PC-9 (cell line): Measurements from ENCODE around the gene TCP11L2. TPM values are rescaled to one million over a fixed set of nuclear protein-coding genes. Genes with fewer than 3 reads are reported as not detected.

Source experiments
- BruUV-seq: library from RNA; stranded (reverse); fragments of 400-500 nt; replicated peaks from 2 replicates; lab custom pipeline; 2021; lab: Mats Ljungman, UMichigan
- CTCF ChIA-PET: fragments of 300-600 bp; sonication (Branson Sonifier 250); formaldehyde crosslinking; loops from one replicate; lab custom pipeline; 2022; ENCODE audit warnings: antibody characterized with exemption; lab: Charles Lee
- POLR2A ChIA-PET: fragments of 300-600 bp; sonication (Branson Sonifier 250); formaldehyde crosslinking; loops from one replicate; lab custom pipeline; 2022; ENCODE audit warnings: antibody characterized with exemption; ENCODE audit not compliant: unreplicated experiment; lab: Charles Lee
- DNase-seq, 2 experiments: peaks; one replicate each; pipeline versions ENCODE4 v3.0.0 to v3.0.0-alpha.2; 2015 to 2022; ENCODE audit warnings: mixed read lengths in 1 of 2
- H2AFZ ChIP-seq: fragments of 200-600 bp; sonication (generic); 2 replicates; pipeline ENCODE4 v1.8.1; 2017; ENCODE audit warnings: antibody characterized with exemption
- H3F3A ChIP-seq: fragments of 200-600 bp; sonication (generic); 2 replicates; pipeline ENCODE4 v1.8.1; 2017; ENCODE audit warnings: antibody characterized with exemption, mild to moderate bottlenecking, low read depth; ENCODE audit not compliant: insufficient read depth
- H3K27ac ChIP-seq: fragments of 200-600 bp; sonication (generic); 2 replicates; pipeline ENCODE4 v1.6.1; 2016; ENCODE audit warnings: mixed run types
- H3K27me3 ChIP-seq: fragments of 200-600 bp; sonication (generic); 2 replicates; pipeline ENCODE4 v1.6.1; 2016; ENCODE audit warnings: low read depth, mixed run types; ENCODE audit not compliant: insufficient read depth
- H3K36me3 ChIP-seq: fragments of 200-600 bp; sonication (generic); 2 replicates; pipeline ENCODE4 v1.6.1; 2016; ENCODE audit warnings: low read depth, mixed run types
- H3K4me1 ChIP-seq: fragments of 200-600 bp; sonication (generic); replicated peaks from 2 replicates; pipeline ENCODE4 v1.6.1; 2016; ENCODE audit warnings: mixed run types; ENCODE audit not compliant: insufficient read depth
- H3K4me2 ChIP-seq: fragments of 200-600 bp; sonication (generic); 2 replicates; pipeline ENCODE4 v1.6.1; 2017; ENCODE audit warnings: mixed run types
- H3K4me3 ChIP-seq: fragments of 200-600 bp; sonication (generic); 2 replicates; pipeline ENCODE4 v1.6.1; 2016; ENCODE audit warnings: mixed run types
- H3K79me2 ChIP-seq: fragments of 200-600 bp; sonication (generic); 2 replicates; pipeline ENCODE4 v1.6.1; 2017; ENCODE audit warnings: low read depth, mixed run types
- H3K9me2 ChIP-seq: fragments of 200-600 bp; sonication (generic); 2 replicates; pipeline ENCODE4 v1.8.1; 2017; ENCODE audit warnings: mild to moderate bottlenecking; ENCODE audit not compliant: insufficient read depth
- H3K9me3 ChIP-seq: fragments of 200-600 bp; sonication (generic); 2 replicates; pipeline ENCODE4 v1.8.1; 2016; ENCODE audit warnings: low read depth; ENCODE audit not compliant: insufficient read depth
- H4K20me1 ChIP-seq: fragments of 200-600 bp; sonication (generic); 2 replicates; pipeline ENCODE4 v1.8.1; 2017; ENCODE audit not compliant: insufficient read depth
- EZH2 ChIP-seq: fragments of 200-600 bp; sonication (generic); IDR thresholded peaks from 2 replicates; pipeline ENCODE4 v1.8.0; 2017; ENCODE audit warnings: antibody characterized with exemption, low read depth
- intact Hi-C: fragments of 100-400 bp; cut with micrococcal nuclease; formaldehyde crosslinking; loops from one replicate; pipeline ENCODE4 v1.10.0; 2022; ENCODE audit not compliant: unreplicated experiment
- total RNA-seq: library from RNA; stranded (reverse); gene quantifications from 2 replicates; pipeline ENCODE4 v1.2.3, GENCODE V29; 2021
- TF ChIP-seq, protein P1 (sequence below): fragments of 200-600 bp; sonication (generic); conservative IDR thresholded peaks from 2 replicates; pipeline ENCODE4 v1.6.1; 2017; ENCODE audit warnings: mixed run types, antibody characterized with exemption, mild to moderate bottlenecking, moderate library complexity

The TCP11L2 gene
- total RNA-seq, 1 experiment from 2014 or later: 34.6 TPM

DNA sequence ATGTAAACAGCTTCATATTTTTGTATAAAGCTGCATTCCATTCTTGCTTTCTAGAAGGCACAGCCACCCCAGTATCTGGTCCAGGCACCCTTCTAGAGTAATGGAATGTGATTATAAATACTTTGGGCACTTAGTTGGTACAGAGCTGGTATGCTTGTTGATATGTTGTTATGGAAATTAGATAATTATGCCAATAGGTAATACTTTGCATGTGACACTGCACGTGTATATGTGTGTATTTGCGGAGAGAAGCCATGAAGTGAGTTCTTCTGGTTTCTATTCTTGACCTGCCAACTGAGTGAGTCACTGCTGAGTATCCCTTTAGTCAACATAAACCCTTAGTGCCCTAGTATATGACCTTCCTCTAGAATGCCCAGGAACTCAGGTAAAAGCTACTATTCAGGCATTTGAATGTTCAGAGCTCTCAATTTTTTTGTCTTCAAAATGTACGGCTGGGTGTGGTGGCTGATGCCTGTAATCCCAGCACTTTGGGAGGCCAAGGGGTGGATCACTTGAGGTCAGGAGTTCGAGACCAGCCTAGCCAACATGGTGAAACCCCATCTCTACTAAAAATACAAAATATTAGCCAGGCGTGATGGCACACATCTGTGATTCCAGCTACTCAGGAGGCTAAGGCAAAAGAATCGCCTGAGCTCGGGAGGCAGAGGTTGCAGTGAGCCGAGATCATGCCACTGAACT, 6.2 kb upstream of the TCP11L2 start:
- Histone ChIP-seq H3F3A (peaks cover 33% of the 10 kb centered on the region), H3K27ac (peak overlapping the region; percentile 84), H3K4me3 (no peak overlapping the region), H3K9me2 (no peaks in the 10 kb centered on the region), H4K20me1 (no peaks in the 10 kb centered on the region), H3K4me2 (peak overlapping the region; percentile 47), H3K9me3 (peaks cover 16% of the 10 kb centered on the region), H3K27me3 (no peaks in the 10 kb centered on the region), H2AFZ (no peak overlapping the region), H3K36me3 (no peaks in the 10 kb centered on the region), H3K79me2 (no peaks in the 10 kb centered on the region), H3K4me1 (peaks cover 44% of the 10 kb centered on the region)
- TF ChIP-seq EZH2: no peak
- TF ChIP-seq, protein P1, sequence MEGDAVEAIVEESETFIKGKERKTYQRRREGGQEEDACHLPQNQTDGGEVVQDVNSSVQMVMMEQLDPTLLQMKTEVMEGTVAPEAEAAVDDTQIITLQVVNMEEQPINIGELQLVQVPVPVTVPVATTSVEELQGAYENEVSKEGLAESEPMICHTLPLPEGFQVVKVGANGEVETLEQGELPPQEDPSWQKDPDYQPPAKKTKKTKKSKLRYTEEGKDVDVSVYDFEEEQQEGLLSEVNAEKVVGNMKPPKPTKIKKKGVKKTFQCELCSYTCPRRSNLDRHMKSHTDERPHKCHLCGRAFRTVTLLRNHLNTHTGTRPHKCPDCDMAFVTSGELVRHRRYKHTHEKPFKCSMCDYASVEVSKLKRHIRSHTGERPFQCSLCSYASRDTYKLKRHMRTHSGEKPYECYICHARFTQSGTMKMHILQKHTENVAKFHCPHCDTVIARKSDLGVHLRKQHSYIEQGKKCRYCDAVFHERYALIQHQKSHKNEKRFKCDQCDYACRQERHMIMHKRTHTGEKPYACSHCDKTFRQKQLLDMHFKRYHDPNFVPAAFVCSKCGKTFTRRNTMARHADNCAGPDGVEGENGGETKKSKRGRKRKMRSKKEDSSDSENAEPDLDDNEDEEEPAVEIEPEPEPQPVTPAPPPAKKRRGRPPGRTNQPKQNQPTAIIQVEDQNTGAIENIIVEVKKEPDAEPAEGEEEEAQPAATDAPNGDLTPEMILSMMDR: no peak
- POLR2A ChIA-PET: interaction anchor here (0.5 to 1.4 kb wide), 6 partner anchors 47 to 1183 kb away, joined by 3 to 6 read pairs (median 3); partner anchors contain the start of gene CKAP4
- DNase-seq: peak; percentile 38 to 98
- BruUV-seq: no TSS peak
- CTCF ChIA-PET: interaction anchor here (0.9 to 1.1 kb wide), 3 partner anchors 13 to 62 kb away, joined by 3 to 20 read pairs (median 3); partner anchors contain the start of gene POLR3B
- intact Hi-C loops: loop anchor here (1.0 kb wide), 1 partner anchor 48 kb away; the partner anchor contains the start of gene CKAP4

DNA sequence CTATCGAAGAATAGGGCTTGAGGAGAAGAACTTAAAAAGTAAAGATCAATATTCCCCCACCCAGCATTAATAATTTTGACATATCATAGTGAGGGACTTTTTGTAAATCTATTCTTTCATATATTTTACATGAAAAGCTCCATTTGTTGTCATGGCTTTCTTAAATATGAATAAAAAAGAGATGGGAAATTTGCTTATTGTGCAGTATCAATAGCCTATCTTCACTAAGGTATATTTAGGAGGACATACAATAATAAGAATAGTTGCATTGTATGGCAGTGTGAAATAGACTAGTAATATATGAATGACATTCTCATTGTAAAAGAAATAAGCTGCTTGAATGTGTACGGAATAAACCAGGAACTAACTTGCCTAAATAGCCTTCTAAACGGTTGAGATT, 5.5 kb upstream of the TCP11L2 start:
- no peak for TF ChIP-seq EZH2
- TF ChIP-seq, protein P1: no peak
- BruUV-seq: no TSS peak
- Histone ChIP-seq H2AFZ (no peak overlapping the region), H3K9me2 (no peaks in the 10 kb centered on the region), H3K27me3 (no peaks in the 10 kb centered on the region), H3K36me3 (no peaks in the 10 kb centered on the region), H3F3A (peaks cover 39% of the 10 kb centered on the region), H3K4me3 (no peak overlapping the region), H3K4me2 (no peak overlapping the region), H3K27ac (peak overlapping the region; percentile 84), H3K79me2 (no peaks in the 10 kb centered on the region), H3K4me1 (peaks cover 41% of the 10 kb centered on the region), H3K9me3 (peaks cover 16% of the 10 kb centered on the region), H4K20me1 (no peaks in the 10 kb centered on the region)
- ChIA-PET POLR2A (interaction anchor here (1.4 kb wide), 1 partner anchor 61 kb away, joined by 3 read pairs; no protein-coding TSS in a partner anchor), CTCF (no interaction called here)
- intact Hi-C loops: no loop called here
- no peak for DNase-seq

DNA sequence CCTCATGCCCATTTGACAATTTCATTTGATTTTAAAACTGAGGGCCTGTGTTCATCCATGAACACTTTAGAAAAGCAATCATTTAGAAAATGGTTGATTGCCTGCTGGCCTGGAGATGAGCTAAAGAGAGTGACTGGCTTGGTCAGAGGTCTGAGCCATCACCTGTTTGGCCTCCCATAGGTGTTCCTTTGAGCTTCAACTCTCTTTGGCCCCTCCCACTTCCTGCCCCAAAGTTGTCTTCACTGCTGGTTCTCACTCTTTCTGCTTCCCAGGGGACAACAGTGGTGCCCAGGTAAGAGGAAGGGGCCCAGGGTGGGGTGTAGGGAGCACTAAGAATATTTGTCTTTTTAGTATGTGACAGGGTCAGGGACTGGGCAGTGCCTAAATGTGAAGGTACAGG, 4.9 kb upstream of the TCP11L2 start:
- H3F3A ChIP-seq: peaks cover 39% of the 10 kb centered on the region
- BruUV-seq: no TSS peak
- H3K27me3 ChIP-seq: no peaks in the 10 kb centered on the region
- ChIA-PET CTCF (no interaction called here), POLR2A (no interaction called here)
- TF ChIP-seq, protein P1: no peak
- no peak for TF ChIP-seq EZH2
- H3K27ac ChIP-seq: no peak overlapping the region
- no peaks in the 10 kb centered on the region for H3K9me2 ChIP-seq
- no peak overlapping the region for H3K4me2 ChIP-seq
- H3K4me3 ChIP-seq: no peak overlapping the region
- no peak for DNase-seq
- H3K9me3 ChIP-seq: peaks cover 16% of the 10 kb centered on the region
- intact Hi-C loops: no loop called here
- H3K79me2 ChIP-seq: 0 out of 2 replicates have a peak, but pooled peaks cover under 1% of the 10 kb centered on the region
- peaks cover 41% of the 10 kb centered on the region for H3K4me1 ChIP-seq
- H3K36me3 ChIP-seq: no peaks in the 10 kb centered on the region
- H4K20me1 ChIP-seq: no peaks in the 10 kb centered on the region
- H2AFZ ChIP-seq: no peak overlapping the region
